Bronchial smooth muscle cell (primary cell): ENCODE data around the gene KRTAP4-11. TPM values are rescaled to one million over a fixed set of nuclear protein-coding genes. Genes with fewer than 3 reads are reported as not detected.

Experiments
- total RNA-seq: library from RNA; depleted of rRNA; stranded (reverse); fragments of >200 nt; gene quantifications from 2 replicates; pipeline ENCODE4 v1.2.1, GENCODE V29; 2014

KRTAP4-11 gene
- total RNA-seq = not detected in 2 replicates

DNA sequence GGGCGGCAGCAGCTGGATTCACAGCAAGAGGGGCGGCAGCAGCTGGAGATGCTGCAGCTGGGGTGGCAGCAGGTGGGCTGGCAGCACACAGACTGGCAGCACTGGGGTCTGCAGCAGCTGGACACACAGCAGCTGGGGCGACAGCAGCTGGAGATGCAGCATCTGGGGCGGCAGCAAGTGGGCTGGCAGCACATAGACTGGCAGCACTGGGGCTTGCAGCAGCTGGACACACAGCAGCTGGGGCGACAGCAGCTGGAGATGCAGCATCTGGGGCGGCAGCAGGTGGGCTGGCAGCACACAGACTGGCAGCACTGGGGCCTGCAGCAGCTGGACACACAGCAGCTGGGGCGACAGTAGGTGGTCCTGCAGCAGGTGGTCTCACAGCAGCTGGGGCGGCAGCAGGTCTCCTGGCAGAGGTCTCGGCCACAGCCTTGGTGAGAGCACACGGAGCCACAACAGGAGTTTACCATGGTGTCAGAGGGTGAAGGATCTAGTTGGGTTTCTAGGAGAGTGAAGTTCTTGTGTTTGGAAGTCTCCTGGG, at the start of gene KRTAP4-11:
TSS of gene KRTAP4-11 (minus strand) at position 528 of the 541 bp plus-strand sequence. CDS start at position 470, 58 bp downstream.

GRCh38 chr17:41160648-41161047, 42.5 kb upstream of the KRTAP4-11 start, which contains the start of gene KRTAP4-4:
KRTAP4-4 (minus strand) TSS chr17:41160748; CDS start chr17:41160691, 57 bp downstream.

GRCh38 chr17:41149652-41149985, 31.4 kb upstream of the KRTAP4-11 start, which contains the start of gene KRTAP4-5:
KRTAP4-5 (minus strand) TSS chr17:41149825; CDS start chr17:41149767, 58 bp downstream.

GRCh38 chr17:41140360-41141131, 22.4 kb upstream of the KRTAP4-11 start, which contains the start of gene KRTAP4-6:
KRTAP4-6 (minus strand) TSS chr17:41140544; CDS start chr17:41140487, 57 bp downstream.

DNA sequence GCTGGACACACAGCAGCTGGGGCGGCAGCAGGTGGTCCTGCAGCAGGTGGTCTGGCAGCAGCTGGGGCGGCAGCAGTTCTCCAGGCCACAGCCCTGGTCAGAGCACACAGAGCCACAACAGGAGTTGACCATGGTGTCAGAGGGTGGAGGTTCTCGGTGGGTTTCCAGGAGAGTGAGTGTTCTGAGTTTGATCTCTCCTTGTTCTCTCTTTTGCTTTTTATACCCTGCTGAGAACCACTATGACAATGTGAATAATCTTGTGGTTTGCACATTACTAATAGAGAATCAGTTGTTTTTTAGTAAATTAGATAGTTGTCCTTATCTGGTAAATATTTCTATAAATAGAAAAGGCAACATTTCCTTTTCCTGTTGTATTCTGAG, 5.8 kb upstream of the KRTAP4-11 start, which contains the start of gene KRTAP4-12:
TSS of gene KRTAP4-12 (minus strand) at position 192 of the 381 bp plus-strand sequence. CDS start at position 132, 60 bp downstream.

DNA sequence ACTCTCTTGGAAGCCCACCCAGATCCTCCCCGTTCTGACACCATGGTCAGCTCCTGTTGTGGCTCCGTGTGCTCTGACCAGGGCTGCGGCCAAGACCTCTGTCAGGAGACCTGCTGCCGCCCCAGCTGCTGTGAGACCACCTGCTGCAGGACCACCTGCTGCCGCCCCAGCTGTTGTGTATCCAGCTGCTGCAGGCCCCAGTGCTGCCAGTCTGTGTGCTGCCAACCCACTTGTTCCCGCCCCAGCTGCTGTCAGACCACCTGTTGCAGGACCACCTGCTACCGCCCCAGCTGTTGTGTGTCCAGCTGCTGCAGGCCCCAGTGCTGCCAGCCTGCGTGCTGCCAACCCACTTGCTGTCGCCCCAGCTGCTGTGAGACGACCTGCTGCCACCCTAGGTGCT, 12.8 kb downstream of the KRTAP4-11 start, which contains the start of gene KRTAP4-9:
TSS of gene KRTAP4-9 (plus strand) at position 43 of the 400 bp plus-strand sequence. CDS start at position 43, 0 bp downstream.

GRCh38 chr17:41101586-41102259, 16.4 kb downstream of the KRTAP4-11 start, which contains the start of gene KRTAP4-16:
KRTAP4-16 (minus strand) TSS chr17:41102209; CDS start chr17:41102209, 0 bp downstream.

DNA sequence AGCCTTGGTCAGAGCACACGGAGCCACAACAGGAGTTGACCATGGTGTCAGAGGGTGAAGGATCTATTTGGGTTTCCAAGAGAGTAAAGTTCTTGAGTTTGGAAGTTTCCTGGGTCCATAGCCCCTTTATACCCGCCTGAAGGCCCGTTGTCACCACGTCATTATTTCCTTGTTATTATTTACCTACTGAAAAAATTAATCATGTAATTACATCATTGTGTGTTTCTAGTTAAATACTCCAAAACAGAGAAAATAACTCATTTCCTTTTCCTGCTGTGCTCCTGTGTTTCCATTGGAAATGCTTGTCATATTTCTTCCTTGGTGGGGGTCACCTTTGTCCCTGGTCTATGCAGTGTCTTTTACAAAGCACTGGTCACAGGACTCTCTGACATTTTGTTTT, 20.1 kb downstream of the KRTAP4-11 start, which contains the start of gene KRTAP4-8:
TSS of gene KRTAP4-8 (minus strand) at position 101 of the 400 bp plus-strand sequence. CDS start at position 43, 58 bp downstream.

DNA sequence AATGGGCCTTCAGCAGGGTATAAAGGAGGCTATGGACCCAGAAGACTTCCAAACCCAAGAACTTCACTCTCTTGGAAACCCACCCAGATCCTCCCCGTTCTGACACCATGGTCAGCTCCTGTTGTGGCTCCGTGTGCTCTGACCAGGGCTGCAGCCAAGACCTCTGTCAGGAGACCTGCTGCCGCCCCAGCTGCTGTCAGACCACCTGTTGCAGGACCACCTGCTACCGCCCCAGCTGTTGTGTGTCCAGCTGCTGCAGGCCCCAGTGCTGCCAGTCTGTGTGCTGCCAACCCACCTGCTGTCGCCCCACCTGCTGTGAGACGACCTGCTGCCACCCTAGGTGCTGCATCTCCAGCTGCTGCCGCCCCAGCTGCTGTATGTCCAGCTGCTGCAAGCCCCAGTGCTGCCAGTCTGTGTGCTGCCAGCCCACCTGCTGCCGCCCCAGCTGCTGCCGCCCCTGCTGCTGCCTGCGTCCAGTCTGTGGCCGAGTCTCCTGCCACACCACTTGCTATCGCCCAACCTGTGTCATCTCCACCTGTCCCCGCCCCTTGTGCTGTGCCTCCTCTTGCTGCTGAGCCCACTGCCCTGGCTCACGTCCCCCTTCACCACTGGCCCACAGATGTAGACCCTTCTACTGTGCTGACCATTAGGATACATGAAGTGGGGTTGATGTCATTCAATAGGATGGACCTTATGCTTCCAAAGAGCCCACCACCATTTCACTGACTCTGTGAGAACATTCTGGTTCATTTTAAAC, 33.9 kb downstream of the KRTAP4-11 start, which contains the start of gene KRTAP4-7:
TSS of gene KRTAP4-7 (plus strand) at position 51 of the 757 bp plus-strand sequence. CDS start at position 108, 57 bp downstream.

Other genes with a start within 250 kb of the KRTAP4-11 start
- not detected in 2 replicates for gene KRT20, start 233.1 kb downstream of the KRTAP4-11 start, total RNA-seq
- 0.16 and 1.1 TPM in 2 replicates for gene KRT23, start 180.7 kb downstream of the KRTAP4-11 start, total RNA-seq
- gene KRT39, start 151.4 kb downstream of the KRTAP4-11 start, total RNA-seq = 0.16 and 0.17 TPM in 2 replicates
- not detected in 2 replicates for gene KRT40, start 134.0 kb downstream of the KRTAP4-11 start, total RNA-seq
- gene KRTAP3-3, start 124.2 kb downstream of the KRTAP4-11 start, total RNA-seq = not detected in 2 replicates
- gene KRTAP3-2, start 118.5 kb downstream of the KRTAP4-11 start, total RNA-seq = not detected in 2 replicates
- not detected in 2 replicates for gene KRTAP3-1, start 109.2 kb downstream of the KRTAP4-11 start, total RNA-seq
- not detected in 2 replicates for gene KRTAP1-5, start 91.2 kb downstream of the KRTAP4-11 start, total RNA-seq
- not detected in 2 replicates for gene KRTAP1-4, start 88.2 kb downstream of the KRTAP4-11 start, total RNA-seq
- gene KRTAP1-3, start 83.5 kb downstream of the KRTAP4-11 start, total RNA-seq = not detected in 2 replicates
- gene KRTAP1-1, start 76.9 kb downstream of the KRTAP4-11 start, total RNA-seq = not detected in 2 replicates
- gene KRTAP2-1, start 71.1 kb downstream of the KRTAP4-11 start, total RNA-seq = not detected in 2 replicates
- not detected in 2 replicates for gene KRTAP2-2, start 63.1 kb downstream of the KRTAP4-11 start, total RNA-seq
- not detected in 2 replicates for gene KRTAP2-3, start 58.3 kb downstream of the KRTAP4-11 start, total RNA-seq
- not detected in 2 replicates for gene KRTAP2-4, start 52.5 kb downstream of the KRTAP4-11 start, total RNA-seq
- not detected in 2 replicates for gene KRTAP4-7, start 34.2 kb downstream of the KRTAP4-11 start, total RNA-seq
- not detected in 2 replicates for gene KRTAP4-8, start 20.2 kb downstream of the KRTAP4-11 start, total RNA-seq
- gene KRTAP4-16, start 16.2 kb downstream of the KRTAP4-11 start, total RNA-seq = not detected in 2 replicates
- not detected in 2 replicates for gene KRTAP4-9, start 13.0 kb downstream of the KRTAP4-11 start, total RNA-seq
- gene KRTAP4-12, start 5.8 kb upstream of the KRTAP4-11 start, total RNA-seq = not detected in 2 replicates
- gene KRTAP4-6, start 22.2 kb upstream of the KRTAP4-11 start, total RNA-seq = not detected in 2 replicates
- not detected in 2 replicates for gene KRTAP4-5, start 31.5 kb upstream of the KRTAP4-11 start, total RNA-seq
- gene KRTAP4-4, start 42.4 kb upstream of the KRTAP4-11 start, total RNA-seq = not detected in 2 replicates
- gene KRTAP4-3, start 49.8 kb upstream of the KRTAP4-11 start, total RNA-seq = not detected in 2 replicates
- gene KRTAP4-2, start 59.8 kb upstream of the KRTAP4-11 start, total RNA-seq = not detected in 2 replicates
- not detected in 2 replicates for gene KRTAP4-1, start 66.5 kb upstream of the KRTAP4-11 start, total RNA-seq
- not detected in 2 replicates for gene KRTAP9-1, start 71.5 kb upstream of the KRTAP4-11 start, total RNA-seq
- gene KRTAP9-2, start 108.3 kb upstream of the KRTAP4-11 start, total RNA-seq = not detected in 2 replicates
- not detected in 2 replicates for gene KRTAP9-3, start 114.1 kb upstream of the KRTAP4-11 start, total RNA-seq
- not detected in 2 replicates for gene KRTAP9-8, start 119.6 kb upstream of the KRTAP4-11 start, total RNA-seq
- not detected in 2 replicates for gene KRTAP9-4, start 131.3 kb upstream of the KRTAP4-11 start, total RNA-seq
- gene KRTAP9-9, start 137.0 kb upstream of the KRTAP4-11 start, total RNA-seq = not detected in 2 replicates
- not detected in 2 replicates for gene KRTAP9-6, start 147.0 kb upstream of the KRTAP4-11 start, total RNA-seq
- gene KRTAP9-7, start 157.3 kb upstream of the KRTAP4-11 start, total RNA-seq = not detected in 2 replicates
- gene KRTAP29-1, start 184.5 kb upstream of the KRTAP4-11 start, total RNA-seq = not detected in 2 replicates
- gene KRTAP16-1, start 190.9 kb upstream of the KRTAP4-11 start, total RNA-seq = not detected in 2 replicates
- gene KRTAP17-1, start 197.3 kb upstream of the KRTAP4-11 start, total RNA-seq = not detected in 2 replicates
- not detected in 2 replicates for gene KRT33A, start 232.5 kb upstream of the KRTAP4-11 start, total RNA-seq